ENCODE data around the gene AARS2. TPM values are rescaled to one million over a fixed set of nuclear protein-coding genes. Genes with fewer than 3 reads are reported as not detected.

The AARS2 gene
- total and polyA plus RNA-seq, 10 of the 15 experiments (the other 5 are each of a cell fraction or from before 2014, with no cell fraction given) = 0.71 to 18.3 (median 12.7) TPM

DNA sequence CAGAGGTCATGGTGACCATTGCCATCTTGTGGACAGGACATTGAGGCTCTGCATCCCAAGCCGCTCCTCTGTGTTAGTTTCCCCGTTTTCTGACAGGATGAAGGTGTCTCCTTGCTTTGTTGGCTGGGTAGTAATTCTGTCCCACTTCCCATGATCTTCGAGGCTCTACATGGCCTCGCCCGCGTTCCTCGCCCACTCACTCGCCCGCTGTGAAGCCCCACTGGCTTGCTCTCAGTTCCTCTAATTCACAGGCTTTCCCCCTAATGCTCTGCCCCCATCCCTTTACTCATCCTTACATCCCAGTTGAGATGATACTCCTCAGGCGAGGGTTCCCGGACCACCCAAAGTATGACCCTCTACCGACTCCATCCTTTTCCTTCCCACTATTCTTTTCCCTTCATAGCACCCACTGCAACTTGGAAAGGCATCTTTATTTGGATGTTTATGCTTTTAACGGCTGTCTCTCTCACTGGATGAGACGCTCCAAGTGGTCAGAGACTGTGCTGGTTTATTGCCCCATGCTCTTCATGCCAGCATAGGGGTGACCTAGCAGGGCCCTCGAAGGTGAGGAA, 55.3 kb downstream of the AARS2 start (continued):
- TF ChIP-seq, protein P1, sequence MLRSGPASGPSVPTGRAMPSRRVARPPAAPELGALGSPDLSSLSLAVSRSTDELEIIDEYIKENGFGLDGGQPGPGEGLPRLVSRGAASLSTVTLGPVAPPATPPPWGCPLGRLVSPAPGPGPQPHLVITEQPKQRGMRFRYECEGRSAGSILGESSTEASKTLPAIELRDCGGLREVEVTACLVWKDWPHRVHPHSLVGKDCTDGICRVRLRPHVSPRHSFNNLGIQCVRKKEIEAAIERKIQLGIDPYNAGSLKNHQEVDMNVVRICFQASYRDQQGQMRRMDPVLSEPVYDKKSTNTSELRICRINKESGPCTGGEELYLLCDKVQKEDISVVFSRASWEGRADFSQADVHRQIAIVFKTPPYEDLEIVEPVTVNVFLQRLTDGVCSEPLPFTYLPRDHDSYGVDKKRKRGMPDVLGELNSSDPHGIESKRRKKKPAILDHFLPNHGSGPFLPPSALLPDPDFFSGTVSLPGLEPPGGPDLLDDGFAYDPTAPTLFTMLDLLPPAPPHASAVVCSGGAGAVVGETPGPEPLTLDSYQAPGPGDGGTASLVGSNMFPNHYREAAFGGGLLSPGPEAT (IDR thresholded peaks at IDR 0.05; ENCODE audit: low read depth) = peak; percentile 94
- TF ChIP-seq RB1 (IDR thresholded peaks at IDR 0.05; ENCODE audit: borderline replicate concordance) = no peak
- TF ChIP-seq POLR2AphosphoS5 (IDR thresholded peaks at IDR 0.05; ENCODE audit: low read length) = peak; percentile 77
- no peak for TF ChIP-seq ASH2L (IDR thresholded peaks at IDR 0.05; ENCODE audit: borderline replicate concordance, low read depth)
- no peak for TF ChIP-seq RAD21 (IDR thresholded peaks at IDR 0.05; ENCODE audit: insufficient read depth, low read depth, low read length)
- no peak; the same call in 1 of the 2 replicates for TF ChIP-seq MXI1 (IDR thresholded peaks at IDR 0.05; ENCODE audit: low read depth, low read length)
- no peak; the same call in 1 of the 2 replicates for TF ChIP-seq NR2C1 (IDR thresholded peaks at IDR 0.05)
- TF ChIP-seq, protein P2, sequence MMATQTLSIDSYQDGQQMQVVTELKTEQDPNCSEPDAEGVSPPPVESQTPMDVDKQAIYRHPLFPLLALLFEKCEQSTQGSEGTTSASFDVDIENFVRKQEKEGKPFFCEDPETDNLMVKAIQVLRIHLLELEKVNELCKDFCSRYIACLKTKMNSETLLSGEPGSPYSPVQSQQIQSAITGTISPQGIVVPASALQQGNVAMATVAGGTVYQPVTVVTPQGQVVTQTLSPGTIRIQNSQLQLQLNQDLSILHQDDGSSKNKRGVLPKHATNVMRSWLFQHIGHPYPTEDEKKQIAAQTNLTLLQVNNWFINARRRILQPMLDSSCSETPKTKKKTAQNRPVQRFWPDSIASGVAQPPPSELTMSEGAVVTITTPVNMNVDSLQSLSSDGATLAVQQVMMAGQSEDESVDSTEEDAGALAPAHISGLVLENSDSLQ (IDR thresholded peaks at IDR 0.05) = no peak
- TF ChIP-seq MYC (IDR thresholded peaks at IDR 0.05; ENCODE audit: insufficient read depth, insufficient read length, insufficient replicate concordance, low read length, severe bottlenecking) = no peak
- TF ChIP-seq TCF7 (IDR thresholded peaks at IDR 0.05; ENCODE audit: borderline replicate concordance) = no peak
- peak; percentile 96 for TF ChIP-seq SPI1 (IDR thresholded peaks at IDR 0.05; ENCODE audit: borderline replicate concordance, insufficient read depth, low read depth, low read length)
- TF ChIP-seq TARDBP (IDR thresholded peaks at IDR 0.05; ENCODE audit: borderline replicate concordance) = no peak
- no peak for TF ChIP-seq RUNX3 (IDR thresholded peaks at IDR 0.05; ENCODE audit: low read length)
- no peak for TF ChIP-seq GABPA (IDR thresholded peaks at IDR 0.05; ENCODE audit: low read depth)
- TF ChIP-seq CBFB (IDR thresholded peaks at IDR 0.05; ENCODE audit: low read depth) = peak; percentile 52
- TF ChIP-seq PAX8 (IDR thresholded peaks at IDR 0.05) = no peak
- TF ChIP-seq RBBP5 (conservative IDR thresholded peaks at IDR 0.05) = no peak
- peak; percentile 97 for TF ChIP-seq EED (IDR thresholded peaks at IDR 0.05; ENCODE audit: low read depth)
- peak; percentile 89; the same call in 1 of the 2 replicates for TF ChIP-seq DPF2 (IDR thresholded peaks at IDR 0.05)
- TF ChIP-seq EZH2 (IDR thresholded peaks at IDR 0.05; ENCODE audit: borderline replicate concordance, control insufficient read depth, low read depth, low read length) = no peak
- peak; percentile 62 for TF ChIP-seq SMAD1 (IDR thresholded peaks at IDR 0.05; ENCODE audit: low read depth, partially characterized antibody)
- TF ChIP-seq TCF3 (IDR thresholded peaks at IDR 0.05; ENCODE audit: borderline replicate concordance, insufficient read depth, low read depth, low read length) = no peak
- no peak; the same call in none of the 2 replicates for TF ChIP-seq HDGF (IDR thresholded peaks at IDR 0.05)
- TF ChIP-seq NRF1 (conservative IDR thresholded peaks at IDR 0.05; ENCODE audit: low read depth, low read length) = no peak
- no peak for TF ChIP-seq CEBPB (IDR thresholded peaks at IDR 0.05; ENCODE audit: borderline replicate concordance in 1 of 2, low read depth in 2 of 2, low read length in 2 of 2)
- TF ChIP-seq BHLHE40 (IDR thresholded peaks at IDR 0.05; ENCODE audit: borderline replicate concordance in 1 of 2, low read depth in 2 of 2, low read length in 1 of 2) = no peak
- no peak for TF ChIP-seq SREBF2 (IDR thresholded peaks at IDR 0.05; ENCODE audit: low read length)
- TF ChIP-seq, protein P3, sequence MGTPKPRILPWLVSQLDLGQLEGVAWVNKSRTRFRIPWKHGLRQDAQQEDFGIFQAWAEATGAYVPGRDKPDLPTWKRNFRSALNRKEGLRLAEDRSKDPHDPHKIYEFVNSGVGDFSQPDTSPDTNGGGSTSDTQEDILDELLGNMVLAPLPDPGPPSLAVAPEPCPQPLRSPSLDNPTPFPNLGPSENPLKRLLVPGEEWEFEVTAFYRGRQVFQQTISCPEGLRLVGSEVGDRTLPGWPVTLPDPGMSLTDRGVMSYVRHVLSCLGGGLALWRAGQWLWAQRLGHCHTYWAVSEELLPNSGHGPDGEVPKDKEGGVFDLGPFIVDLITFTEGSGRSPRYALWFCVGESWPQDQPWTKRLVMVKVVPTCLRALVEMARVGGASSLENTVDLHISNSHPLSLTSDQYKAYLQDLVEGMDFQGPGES (IDR thresholded peaks at IDR 0.05) = no peak
- TF ChIP-seq YY1 (IDR thresholded peaks at IDR 0.05; ENCODE audit: low read depth, low read length) = no peak
- TF ChIP-seq ESRRA (IDR thresholded peaks at IDR 0.05; ENCODE audit: low read length) = peak; percentile 76; the same call in 1 of the 2 replicates
- no peak for TF ChIP-seq FOXM1 (IDR thresholded peaks at IDR 0.05; ENCODE audit: low read depth, low read length)
